K562 (cell line): Measurements from ENCODE around the gene EIF4EBP2. TPM values are rescaled to one million over a fixed set of nuclear protein-coding genes. Genes with fewer than 3 reads are reported as not detected.

ENCODE experiments used
- CLOCK ChIP-seq: fragments of 250-450 bp; sonication (Bioruptor Pico); IDR thresholded peaks from 2 replicates; pipeline ENCODE4 v1.4.0; 2020; ENCODE audit warnings: mild to moderate bottlenecking, moderate library complexity, borderline replicate concordance
- DEAF1 ChIP-seq: fragments of 450-650 bp; formaldehyde crosslinking; IDR thresholded peaks from 2 replicates; pipeline ENCODE4 v1.4.0; 2020; ENCODE audit warnings: mild to moderate bottlenecking, moderate library complexity
- ESRRA ChIP-seq: fragments of 450-650 bp; IDR thresholded peaks from 2 replicates; pipeline ENCODE4 v1.6.1; 2014; ENCODE audit warnings: low read depth, mild to moderate bottlenecking, moderate library complexity, borderline replicate concordance
- ETS1 ChIP-seq: conservative IDR thresholded peaks from 2 replicates; pipeline ENCODE4 v1.6.1; 2011; ENCODE audit warnings: low read depth, mild to moderate bottlenecking, low read length; ENCODE audit not compliant: control insufficient read depth
- HNRNPL ChIP-seq: fragments of 200-400 bp; formaldehyde crosslinking; IDR thresholded peaks from 2 replicates; pipeline ENCODE4 v1.6.1; 2017; ENCODE audit warnings: low read depth, mild to moderate bottlenecking, low read length
- ILF3 ChIP-seq: fragments of 450-650 bp; IDR thresholded peaks from 2 replicates; pipeline ENCODE4 v1.6.1; 2018; ENCODE audit warnings: antibody characterized with exemption, mild to moderate bottlenecking, moderate library complexity, borderline replicate concordance
- KHSRP ChIP-seq: fragments of 450-650 bp; IDR thresholded peaks from 2 replicates; pipeline ENCODE4 v1.6.1; 2017
- MAFG ChIP-seq: fragments of 450-650 bp; conservative IDR thresholded peaks from 2 replicates; pipeline ENCODE4 v1.6.1; 2016; ENCODE audit warnings: missing genetic modification characterization, missing compliant biosample characterization
- MBD2 ChIP-seq: sonication (generic); IDR thresholded peaks from 2 replicates; pipeline ENCODE4 v1.6.1; 2016; ENCODE audit warnings: low read depth, borderline replicate concordance
- NCOA6 ChIP-seq: fragments of 450-650 bp; IDR thresholded peaks from 2 replicates; pipeline ENCODE4 v1.6.1; 2017; ENCODE audit warnings: mild to moderate bottlenecking
- RFX5 ChIP-seq: IDR thresholded peaks from 2 replicates; pipeline ENCODE4 v1.6.1; 2011; ENCODE audit warnings: low read depth, mild to moderate bottlenecking, improper control_type of control experiment, low read length
- RNF2 ChIP-seq: sonication (generic); IDR thresholded peaks from 2 replicates; pipeline ENCODE4 v1.6.1; 2016
- SFPQ ChIP-seq: fragments of 200-400 bp; formaldehyde crosslinking; IDR thresholded peaks from 2 replicates; pipeline ENCODE4 v1.6.1; 2017; ENCODE audit warnings: mild to moderate bottlenecking, low read depth, low read length, moderate library complexity
- SMARCA4 ChIP-seq: fragments of 450-650 bp; IDR thresholded peaks from 2 replicates; pipeline ENCODE4 v1.6.1; 2016
- TFAM ChIP-seq: fragments of 250-450 bp; sonication (Bioruptor Pico); conservative IDR thresholded peaks from 2 replicates; pipeline ENCODE4 v1.5.0; 2021; ENCODE audit warnings: mild to moderate bottlenecking, moderate library complexity
- ZBTB43 ChIP-seq: sonication (generic); formaldehyde crosslinking; IDR thresholded peaks from 2 replicates; pipeline ENCODE4 v1.8.0; 2023; ENCODE audit warnings: mild to moderate bottlenecking, missing genetic modification reagents
- ZBTB5 ChIP-seq: fragments of 450-650 bp; IDR thresholded peaks from 2 replicates; pipeline ENCODE4 v1.6.1; 2017; ENCODE audit warnings: antibody characterized with exemption
- ZNF3 ChIP-seq: fragments of 250-450 bp; sonication (Bioruptor Pico); IDR thresholded peaks from 2 replicates; pipeline ENCODE4 v1.5.0; 2021; ENCODE audit warnings: mild to moderate bottlenecking, moderate library complexity
- ZNF644 ChIP-seq: fragments of 200-800 bp; sonication (Bioruptor generic); IDR thresholded peaks from 2 replicates; pipeline ENCODE4 v1.6.1; 2016; ENCODE audit warnings: low read depth, missing genetic modification characterization, missing compliant biosample characterization
- polyA plus RNA-seq, 8 experiments: library from polyadenylated mRNA; depleted of rRNA in 4 of 8; stranded (reverse) in 5 of 8; unstranded in 3 of 8; fragments of >200 nt; fragmentation: Nextera tagmentation in 2 of 8; fragmentation: Illumina TruSeq in 1 of 8; extraction: Ambion mirVana in 2 of 8; extraction: Trizol in 1 of 8; gene quantifications; 2 replicates each; pipeline versions ENCODE4 v1.2.1 to v1.2.3, GENCODE V29; 2011 to 2014; ENCODE audit warnings: inconsistent platforms in 1 of 8, missing spikeins in 1 of 8
- total RNA-seq, 7 experiments: library from RNA; depleted of rRNA in 6 of 7; stranded (reverse); fragments of >200 nt in 6 of 7; fragmentation: Illumina TruSeq in 2 of 7; extraction: Trizol in 2 of 7; gene quantifications; 2 replicates each; pipeline versions ENCODE4 v1.2.1 to v1.2.3, GENCODE V29; 2011 to 2021; ENCODE audit warnings: low replicate concordance in 1 of 7

The EIF4EBP2 gene
- total and polyA plus RNA-seq, 9 of the 15 experiments (the other 6 are each of a cell fraction or from before 2014, with no cell fraction given) = 16.1 to 67.5 (median 38.3) TPM

- TF ChIP-seq ZBTB43 (CRISPR knock-in tag) (no peak), ZNF3 (no peak), CLOCK (CRISPR knock-in tag) (no peak), ESRRA (no peak), SFPQ (no peak), MAFG (tag) (peak; percentile 13; the same call in 1 of the 2 replicates), NCOA6 (no peak), RNF2 (no peak), KHSRP (no peak), ZBTB5 (no peak), ZNF644 (tag) (no peak), ILF3 (no peak), DEAF1 (CRISPR knock-in tag) (no peak), MBD2 (no peak), HNRNPL (no peak), SMARCA4 (peak; percentile 25; the same call in 1 of the 2 replicates), TFAM (CRISPR knock-in tag) (no peak), ETS1 (no peak), RFX5 (no peak)
Observed at GRCh38 chr10:70378122-70378521, 25.8 kb upstream of the EIF4EBP2 start (continued).
